HCT116 (cell line): ENCODE data around the gene MLH3. TPM values are rescaled to one million over a fixed set of nuclear protein-coding genes. Genes with fewer than 3 reads are reported as not detected.

Source experiments
- ATAC-seq: fragments of 200-7000 bp; cut with Tn5 transposase; 2 replicates; pipeline ENCODE4 v1.9.1; 2020; ENCODE audit warnings: mild to moderate bottlenecking, moderate library complexity
- BruUV-seq: library from RNA; stranded (reverse); fragments of 400-500 nt; replicated peaks from 2 replicates; lab custom pipeline; 2021; lab: Mats Ljungman, UMichigan
- CTCF ChIA-PET: fragments of 300-600 bp; sonication (Branson Sonifier 250); formaldehyde crosslinking; loops from one replicate; lab custom pipeline; 2021; ENCODE audit warnings: antibody characterized with exemption; lab: Charles Lee
- POLR2A ChIA-PET: fragments of 300-600, 350-600 bp; sonication (Branson Sonifier 250); formaldehyde crosslinking; loops from one replicate; lab custom pipeline; 2021; ENCODE audit warnings: antibody characterized with exemption; lab: Charles Lee
- RAD21 ChIA-PET, 2 experiments: fragments of 300-600 bp; sonication (Branson Sonifier 250); formaldehyde crosslinking; loops; one replicate each; lab custom pipeline; 2023; ENCODE audit warnings: low total read pairs in 2 of 2; ENCODE audit not compliant: uncharacterized antibody in 2 of 2, unreplicated experiment in 2 of 2, low non-redundant PET in 1 of 2; lab: Charles Lee
- DNase-seq: peaks from one replicate; pipeline ENCODE4 v3.0.0-alpha.2; 2010; ENCODE audit warnings: low read depth, low spot score
- H2AFZ ChIP-seq: fragments of 200-600 bp; shearing (Covaris generic), sonication (generic); 2 replicates; pipeline ENCODE4 v1.6.1; 2017; ENCODE audit warnings: low read depth, mixed run types, mixed read lengths, antibody characterized with exemption, low read length; ENCODE audit not compliant: poor library complexity, severe bottlenecking
- H3K27ac ChIP-seq: 2 replicates; pipeline ENCODE4 v1.5.1; 2012; ENCODE audit warnings: low read depth, low read length
- H3K27me3 ChIP-seq: fragments of 200-600 bp; sonication (generic); 2 replicates; pipeline ENCODE4 v1.6.1; 2016; ENCODE audit warnings: mixed run types, low read length, mixed read lengths; ENCODE audit not compliant: insufficient read depth
- H3K36me3 ChIP-seq, 2 experiments: fragments of 200-500 bp in 1 of 2; fragments of 200-600 bp in 1 of 2; sonication (Bioruptor generic) in 1 of 2; sonication (generic) in 1 of 2; 2 replicates each; pipeline versions ENCODE4 v1.5.1 to v1.6.1; 2014 to 2016; ENCODE audit warnings: low read length in 2 of 2, inconsistent platforms in 1 of 2, mixed read lengths in 1 of 2, mixed run types in 1 of 2; ENCODE audit not compliant: insufficient read depth in 2 of 2, control insufficient read depth in 1 of 2
- H3K4me1 ChIP-seq, 2 experiments: fragments of 200-600 bp in 1 of 2; sonication (generic) in 1 of 2; 2 replicates each; pipeline versions ENCODE4 v1.5.1 to v1.6.1; 2012 to 2017; ENCODE audit warnings: low read length in 2 of 2, inconsistent platforms in 1 of 2, mild to moderate bottlenecking in 1 of 2, mixed read lengths in 1 of 2, mixed run types in 1 of 2, moderate library complexity in 1 of 2; ENCODE audit not compliant: insufficient read depth in 2 of 2, control insufficient read depth in 1 of 2
- H3K4me2 ChIP-seq: fragments of 200-600 bp; sonication (generic); 2 replicates; pipeline ENCODE4 v1.6.1; 2017; ENCODE audit warnings: mixed run types, low read length, mixed read lengths
- H3K4me3 ChIP-seq, 2 experiments: fragments of 200-600 bp in 1 of 2; sonication (generic) in 1 of 2; replicated peaks in 1 of 2; 2 replicates each; pipeline ENCODE4 v1.5.1; 2011 to 2016; ENCODE audit warnings: low read length in 2 of 2, control low read depth in 1 of 2, low read depth in 1 of 2, mild to moderate bottlenecking in 1 of 2, mixed read lengths in 1 of 2, mixed run types in 1 of 2
- H3K79me2 ChIP-seq: fragments of 200-600 bp; sonication (generic); 2 replicates; pipeline ENCODE4 v1.6.1; 2017; ENCODE audit warnings: mild to moderate bottlenecking, mixed run types, low read length, moderate library complexity, mixed read lengths; ENCODE audit not compliant: insufficient read depth
- H3K9ac ChIP-seq: fragments of 200-600 bp; sonication (generic); 2 replicates; pipeline ENCODE4 v1.6.1; 2016; ENCODE audit warnings: low read length, mixed read lengths
- H3K9me2 ChIP-seq: fragments of 200-600 bp; sonication (generic), shearing (Covaris generic); 2 replicates; pipeline ENCODE4 v1.6.1; 2017; ENCODE audit warnings: mixed run types, mild to moderate bottlenecking, moderate library complexity; ENCODE audit not compliant: insufficient read depth
- H3K9me3 ChIP-seq, 2 experiments: fragments of 200-500 bp in 1 of 2; fragments of 200-600 bp in 1 of 2; sonication (Bioruptor generic) in 1 of 2; sonication (generic) in 1 of 2; 2 replicates each; pipeline ENCODE4 v1.6.1; 2014 to 2017; ENCODE audit warnings: low read length in 2 of 2, mixed read lengths in 2 of 2, inconsistent platforms in 1 of 2, low read depth in 1 of 2, mild to moderate bottlenecking in 1 of 2, mixed run types in 1 of 2, moderate library complexity in 1 of 2; ENCODE audit not compliant: control insufficient read depth in 1 of 2, insufficient read depth in 1 of 2
- H4K20me1 ChIP-seq: fragments of 200-600 bp; sonication (generic), shearing (Covaris generic); 2 replicates; pipeline ENCODE4 v1.6.1; 2017; ENCODE audit warnings: mixed run types, mild to moderate bottlenecking, moderate library complexity; ENCODE audit not compliant: insufficient read depth
- CEBPB ChIP-seq: IDR thresholded peaks from 2 replicates; pipeline ENCODE4 v1.6.1; 2012; ENCODE audit warnings: low read depth
- ELF1 ChIP-seq: IDR thresholded peaks from 2 replicates; pipeline ENCODE4 v1.6.1; 2012; ENCODE audit warnings: low read depth, borderline replicate concordance
- EZH2 ChIP-seq: fragments of 200-600 bp; sonication (generic); IDR thresholded peaks from 2 replicates; pipeline ENCODE4 v1.6.1; 2017; ENCODE audit warnings: antibody characterized with exemption, mixed run types
- EZH2phosphoT487 ChIP-seq: fragments of 200-600 bp; IDR thresholded peaks from 2 replicates; pipeline ENCODE4 v1.6.1; 2018; ENCODE audit warnings: antibody characterized with exemption, borderline replicate concordance
- JUND ChIP-seq: IDR thresholded peaks from 2 replicates; pipeline ENCODE4 v1.6.1; 2012
- MAX ChIP-seq: IDR thresholded peaks from 2 replicates; pipeline ENCODE4 v1.6.1; 2012
- POLR2A ChIP-seq: IDR thresholded peaks from 2 replicates; pipeline ENCODE4 v1.7.0; 2011; ENCODE audit warnings: borderline replicate concordance; ENCODE audit not compliant: insufficient read depth, insufficient read length; ENCODE audit errors: extremely low read depth
- RAD21 ChIP-seq: IDR thresholded peaks from 2 replicates; pipeline ENCODE4 v1.6.1; 2012; ENCODE audit warnings: low read depth, mild to moderate bottlenecking
- REST ChIP-seq: IDR thresholded peaks from 2 replicates; pipeline ENCODE4 v1.6.1; 2012; ENCODE audit warnings: low read depth
- SIN3A ChIP-seq: IDR thresholded peaks from 2 replicates; pipeline ENCODE4 v1.6.1; 2012; ENCODE audit warnings: low read depth
- SP1 ChIP-seq: IDR thresholded peaks from 2 replicates; pipeline ENCODE4 v1.6.1; 2012; ENCODE audit warnings: low read depth
- SRF ChIP-seq: IDR thresholded peaks from 2 replicates; pipeline ENCODE4 v1.6.1; 2012; ENCODE audit warnings: low read depth
- TCF7L2 ChIP-seq: IDR thresholded peaks from 2 replicates; pipeline ENCODE4 v1.7.0; 2011; ENCODE audit warnings: borderline replicate concordance, inconsistent platforms; ENCODE audit not compliant: insufficient read depth, insufficient read length; ENCODE audit errors: extremely low read depth
- ZFX ChIP-seq: fragments of 450-650 bp; IDR thresholded peaks from 2 replicates; pipeline ENCODE4 v1.6.1; 2017
- intact Hi-C: fragments of 100-400 bp; cut with micrococcal nuclease; formaldehyde crosslinking; loops from 2 replicates; pipeline ENCODE4 v1.10.0; 2022
- total RNA-seq: library from RNA; stranded (reverse); gene quantifications from one replicate; pipeline ENCODE4 v1.2.1, GENCODE V29; 2021; ENCODE audit not compliant: unreplicated experiment

MLH3 gene
- total RNA-seq, 1 experiment from 2014 or later: 14.7 TPM

- ChIA-PET POLR2A (no interaction called here), CTCF (no interaction called here), RAD21 (no interaction called here)
- ATAC-seq: no peak
- Histone ChIP-seq H3K4me1 (no peaks in the 10 kb centered on the region), H3K27me3 (no peaks in the 10 kb centered on the region), H3K27ac (no peak overlapping the region), H3K4me2 (no peak overlapping the region), H4K20me1 (no peaks in the 10 kb centered on the region), H3K36me3 (peaks cover 24 to 47% of the 10 kb centered on the region in 2 experiments), H2AFZ (no peak overlapping the region), H3K9me2 (no peaks in the 10 kb centered on the region), H3K9me3 (no peaks in the 10 kb centered on the region), H3K9ac (no peak overlapping the region), H3K4me3 (no peak overlapping the region), H3K79me2 (no peaks in the 10 kb centered on the region)
- intact Hi-C loops: no loop called here
- no peak for DNase-seq
- BruUV-seq: no TSS peak
- TF ChIP-seq CEBPB (no peak), ZFX (no peak)
These were observed 41.4 kb upstream of the MLH3 start for GRCh38 chr14:75092698-75093097.

- Histone ChIP-seq H3K79me2 (no peaks in the 10 kb centered on the region), H3K4me3 (no peak overlapping the region), H3K27ac (no peak overlapping the region), H4K20me1 (no peaks in the 10 kb centered on the region), H3K4me1 (no peaks in the 10 kb centered on the region), H3K36me3 (peaks cover 34 to 42% of the 10 kb centered on the region in 2 experiments), H3K9me3 (no peaks in the 10 kb centered on the region), H2AFZ (no peak overlapping the region), H3K9me2 (no peaks in the 10 kb centered on the region), H3K4me2 (no peak overlapping the region), H3K9ac (no peak overlapping the region), H3K27me3 (no peaks in the 10 kb centered on the region)
- ATAC-seq (no peak), DNase-seq (no peak)
- POLR2A ChIA-PET: no interaction called here
- CTCF ChIA-PET: interaction anchor here (0.7 to 4.4 kb wide), 2 partner anchors 146 to 204 kb away, joined by 6 to 27 read pairs; no protein-coding TSS in a partner anchor
- RAD21 ChIA-PET: no interaction called here
- BruUV-seq: no TSS peak
- TF ChIP-seq SIN3A (no peak), ELF1 (no peak), RAD21 (no peak), MAX (no peak), JUND (no peak), EZH2 (no peak), EZH2phosphoT487 (no peak), TCF7L2 (no peak), SP1 (no peak), SRF (no peak), CEBPB (no peak), REST (no peak), POLR2A (no peak)
- intact Hi-C loops: no loop called here
These were observed 40.0 kb upstream of the MLH3 start for GRCh38 chr14:75091251-75091650.
